H9 (cell line): ENCODE measurements around the gene PCDHB13. TPM values are rescaled to one million over a fixed set of nuclear protein-coding genes. Genes with fewer than 3 reads are reported as not detected.

ENCODE experiments used
- DNase-seq: peaks from one replicate; pipeline ENCODE4 v3.0.0-alpha.2; 2017
- H2AFZ ChIP-seq: one replicate; pipeline ENCODE4 v1.6.1; 2013; ENCODE audit warnings: mild to moderate bottlenecking, low read length, control low read depth, moderate library complexity
- H2AK5ac ChIP-seq: 2 replicates; pipeline ENCODE4 v1.6.1; 2013; ENCODE audit warnings: low read length, control low read depth, mixed read lengths; ENCODE audit not compliant: insufficient read length
- H2BK120ac ChIP-seq: one replicate; pipeline ENCODE4 v1.6.1; 2013; ENCODE audit warnings: low read depth, mild to moderate bottlenecking, low read length, control low read depth, inconsistent platforms; ENCODE audit not compliant: poor library complexity, severe bottlenecking
- H2BK12ac ChIP-seq: 2 replicates; pipeline ENCODE4 v1.6.1; 2013; ENCODE audit warnings: low read length, control low read depth, mixed read lengths, low read depth; ENCODE audit not compliant: insufficient read length
- H2BK15ac ChIP-seq: 2 replicates; pipeline ENCODE4 v1.6.1; 2013; ENCODE audit warnings: low read depth, low read length, control low read depth
- H2BK20ac ChIP-seq: one replicate; pipeline ENCODE4 v1.6.1; 2013; ENCODE audit warnings: low read depth, mild to moderate bottlenecking, low read length, control low read depth, inconsistent platforms; ENCODE audit not compliant: poor library complexity, severe bottlenecking
- H2BK5ac ChIP-seq: 2 replicates; pipeline ENCODE4 v1.6.1; 2013; ENCODE audit warnings: low read length, control low read depth, mixed read lengths; ENCODE audit not compliant: insufficient read length
- H3K14ac ChIP-seq: 2 replicates; pipeline ENCODE4 v1.6.1; 2013; ENCODE audit warnings: low read length, control low read depth; ENCODE audit not compliant: insufficient read depth
- H3K18ac ChIP-seq: 2 replicates; pipeline ENCODE4 v1.6.1; 2013; ENCODE audit warnings: low read depth, mild to moderate bottlenecking, mixed read lengths, low read length, control low read depth; ENCODE audit not compliant: insufficient read length
- H3K23ac ChIP-seq: 2 replicates; pipeline ENCODE4 v1.6.1; 2013; ENCODE audit warnings: low read length, control low read depth, mixed read lengths, low read depth; ENCODE audit not compliant: insufficient read length
- H3K23me2 ChIP-seq: 2 replicates; pipeline ENCODE4 v1.6.1; 2013; ENCODE audit warnings: low read depth, mild to moderate bottlenecking, mixed read lengths, low read length, control low read depth; ENCODE audit not compliant: insufficient read length, poor library complexity, severe bottlenecking
- H3K27ac ChIP-seq: 2 replicates; pipeline ENCODE4 v1.5.1; 2013; ENCODE audit warnings: low read length, control low read depth, mixed read lengths, low read depth; ENCODE audit not compliant: insufficient read length
- H3K27me3 ChIP-seq: 2 replicates; pipeline ENCODE4 v1.6.1; 2013; ENCODE audit warnings: low read length, control low read depth, inconsistent platforms; ENCODE audit not compliant: insufficient read depth
- H3K4ac ChIP-seq: 2 replicates; pipeline ENCODE4 v1.6.1; 2013; ENCODE audit warnings: low read depth, mild to moderate bottlenecking, control low read depth, inconsistent platforms, low read length, moderate library complexity
- H3K4me1 ChIP-seq: 2 replicates; pipeline ENCODE4 v1.6.1; 2013; ENCODE audit warnings: low read length, control low read depth, inconsistent platforms; ENCODE audit not compliant: insufficient read depth
- H3K4me2 ChIP-seq: 2 replicates; pipeline ENCODE4 v1.6.1; 2013; ENCODE audit warnings: low read length, control low read depth, mixed read lengths; ENCODE audit not compliant: insufficient read length, insufficient read depth
- H3K56ac ChIP-seq: 2 replicates; pipeline ENCODE4 v1.6.1; 2013; ENCODE audit warnings: low read depth, mild to moderate bottlenecking, mixed read lengths, low read length, control low read depth; ENCODE audit not compliant: insufficient read length
- H3K79me1 ChIP-seq: 2 replicates; pipeline ENCODE4 v1.6.1; 2013; ENCODE audit warnings: low read depth, mild to moderate bottlenecking, moderate library complexity, low read length, control low read depth, inconsistent platforms; ENCODE audit not compliant: insufficient read depth, poor library complexity, severe bottlenecking
- H3K79me2 ChIP-seq: 2 replicates; pipeline ENCODE4 v1.6.1; 2013; ENCODE audit warnings: low read length, control low read depth, inconsistent platforms; ENCODE audit not compliant: insufficient read depth
- H3K9ac ChIP-seq: 2 replicates; pipeline ENCODE4 v1.6.1; 2013; ENCODE audit warnings: low read length, control low read depth, mixed read lengths; ENCODE audit not compliant: insufficient read length; ENCODE audit errors: extremely low read depth
- H3K9me3 ChIP-seq: one replicate; pipeline ENCODE4 v1.6.1; 2013; ENCODE audit warnings: low read depth, low read length, inconsistent platforms; ENCODE audit not compliant: control insufficient read depth
- H3T11ph ChIP-seq: one replicate; pipeline ENCODE4 v1.6.1; 2013; ENCODE audit warnings: mild to moderate bottlenecking, low read length, control low read depth, inconsistent platforms
- H4K20me1 ChIP-seq: one replicate; pipeline ENCODE4 v1.6.1; 2013; ENCODE audit not compliant: control insufficient read depth, insufficient read length, insufficient read depth
- H4K5ac ChIP-seq: 2 replicates; pipeline ENCODE4 v1.6.1; 2013; ENCODE audit warnings: low read depth, mild to moderate bottlenecking, mixed read lengths, low read length, control low read depth; ENCODE audit not compliant: insufficient read length
- H4K8ac ChIP-seq: replicated peaks from 2 replicates; pipeline ENCODE4 v1.6.1; 2013; ENCODE audit warnings: low read length, control low read depth, mixed read lengths, low read depth; ENCODE audit not compliant: insufficient read length
- H4K91ac ChIP-seq: 2 replicates; pipeline ENCODE4 v1.6.1; 2013; ENCODE audit warnings: low read depth, mild to moderate bottlenecking, moderate library complexity, mixed read lengths, low read length, control low read depth; ENCODE audit not compliant: insufficient read length
- H3K27ac Mint-ChIP-seq, 3 experiments: 2 replicates in 2 of 3; 3 replicates in 1 of 3; pipeline ENCODE4 v1.8.0; 2020 to 2021; ENCODE audit warnings: mixed read lengths in 3 of 3, mild to moderate bottlenecking in 1 of 3, moderate library complexity in 1 of 3
- H3K27me3 Mint-ChIP-seq: 2 replicates; pipeline ENCODE4 v1.8.0; 2021; ENCODE audit warnings: low read depth, mild to moderate bottlenecking, moderate library complexity, mixed read lengths
- H3K36me3 Mint-ChIP-seq, 3 experiments: 2 replicates in 2 of 3; 3 replicates in 1 of 3; pipeline ENCODE4 v1.8.0; 2020 to 2021; ENCODE audit warnings: low read depth in 3 of 3, mixed read lengths in 3 of 3; ENCODE audit not compliant: insufficient read depth in 1 of 3
- H3K4me1 Mint-ChIP-seq, 2 experiments: 2 replicates each; pipeline ENCODE4 v1.8.0; 2020; ENCODE audit warnings: mixed read lengths in 2 of 2
- H3K4me3 Mint-ChIP-seq, 2 experiments: 2 replicates in 1 of 2; 3 replicates in 1 of 2; pipeline ENCODE4 v1.8.0; 2020 to 2021; ENCODE audit warnings: mild to moderate bottlenecking in 2 of 2, mixed read lengths in 2 of 2, moderate library complexity in 1 of 2
- H3K9me3 Mint-ChIP-seq, 2 experiments: 2 replicates in 1 of 2; 3 replicates in 1 of 2; pipeline ENCODE4 v1.8.0; 2020; ENCODE audit warnings: mild to moderate bottlenecking in 2 of 2, mixed read lengths in 2 of 2, moderate library complexity in 1 of 2
- total RNA-seq: library from RNA; stranded (reverse); gene quantifications from 2 replicates; pipeline ENCODE4 v1.2.1, GENCODE V29; 2021
- TF ChIP-seq, protein P1 (sequence below): fragments of 200-600 bp; sonication (generic); conservative IDR thresholded peaks from 3 replicates; pipeline ENCODE4 v1.8.0; 2021; ENCODE audit warnings: antibody characterized with exemption, mild to moderate bottlenecking

Gene PCDHB13
- total RNA-seq, 1 experiment from 2014 or later = 1.7 TPM

- Mint-ChIP-seq H3K27me3 (peaks cover 1% of the 10 kb centered on the region; the same call in 1 of the 2 replicates), H3K9me3 (peaks cover 88 to 98% of the 10 kb centered on the region in 2 experiments), H3K4me3 (no peak overlapping the region), H3K27ac (no peak overlapping the region), H3K4me1 (no peaks in the 10 kb centered on the region), H3K36me3 (peaks cover 15 to 68% (median 51%) of the 10 kb centered on the region in 3 experiments)
- no peak overlapping the region for H2BK120ac ChIP-seq
- H4K5ac ChIP-seq = no peak overlapping the region
- no peak overlapping the region for H3K23ac ChIP-seq
- no peaks in the 10 kb centered on the region for H3K23me2 ChIP-seq
- no peak overlapping the region for H3K14ac ChIP-seq
- no peak overlapping the region for H2BK20ac ChIP-seq
- no peak overlapping the region for H2BK15ac ChIP-seq
- no peak overlapping the region for H2BK5ac ChIP-seq
- no peak overlapping the region for H3K18ac ChIP-seq
- H3K79me1 ChIP-seq = no peaks in the 10 kb centered on the region
- H3K9me3 ChIP-seq = peaks cover 55% of the 10 kb centered on the region
- no peak for DNase-seq
- no peaks in the 10 kb centered on the region for H3K27me3 ChIP-seq
- H3K4me2 ChIP-seq = no peak overlapping the region
- TF ChIP-seq, protein P1, sequence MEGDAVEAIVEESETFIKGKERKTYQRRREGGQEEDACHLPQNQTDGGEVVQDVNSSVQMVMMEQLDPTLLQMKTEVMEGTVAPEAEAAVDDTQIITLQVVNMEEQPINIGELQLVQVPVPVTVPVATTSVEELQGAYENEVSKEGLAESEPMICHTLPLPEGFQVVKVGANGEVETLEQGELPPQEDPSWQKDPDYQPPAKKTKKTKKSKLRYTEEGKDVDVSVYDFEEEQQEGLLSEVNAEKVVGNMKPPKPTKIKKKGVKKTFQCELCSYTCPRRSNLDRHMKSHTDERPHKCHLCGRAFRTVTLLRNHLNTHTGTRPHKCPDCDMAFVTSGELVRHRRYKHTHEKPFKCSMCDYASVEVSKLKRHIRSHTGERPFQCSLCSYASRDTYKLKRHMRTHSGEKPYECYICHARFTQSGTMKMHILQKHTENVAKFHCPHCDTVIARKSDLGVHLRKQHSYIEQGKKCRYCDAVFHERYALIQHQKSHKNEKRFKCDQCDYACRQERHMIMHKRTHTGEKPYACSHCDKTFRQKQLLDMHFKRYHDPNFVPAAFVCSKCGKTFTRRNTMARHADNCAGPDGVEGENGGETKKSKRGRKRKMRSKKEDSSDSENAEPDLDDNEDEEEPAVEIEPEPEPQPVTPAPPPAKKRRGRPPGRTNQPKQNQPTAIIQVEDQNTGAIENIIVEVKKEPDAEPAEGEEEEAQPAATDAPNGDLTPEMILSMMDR = no peak
- H3K27ac ChIP-seq = no peak overlapping the region
- no peak overlapping the region for H3K56ac ChIP-seq
- no peak overlapping the region for H4K8ac ChIP-seq
- H3K9ac ChIP-seq = no peak overlapping the region
- H2AK5ac ChIP-seq = no peak overlapping the region
- H4K91ac ChIP-seq = no peak overlapping the region
- H3K4me1 ChIP-seq = no peaks in the 10 kb centered on the region
- no peaks in the 10 kb centered on the region for H3K79me2 ChIP-seq
- H4K20me1 ChIP-seq = no peaks in the 10 kb centered on the region
- no peak overlapping the region for H2AFZ ChIP-seq
- no peak overlapping the region for H2BK12ac ChIP-seq
- H3K4ac ChIP-seq = no peak overlapping the region
- no peak overlapping the region for H3T11ph ChIP-seq
These were observed 45.2 kb downstream of the PCDHB13 start for GRCh38 chr5:141258948-141259347.
